ENCODE results near the gene LMTK3. TPM values are rescaled to one million over a fixed set of nuclear protein-coding genes. Genes with fewer than 3 reads are reported as not detected.

LMTK3 gene
- total and polyA plus RNA-seq, 9 of the 15 experiments (the other 6 are each of a cell fraction or from before 2014, with no cell fraction given) = 0.35 to 12.3 (median 2.0) TPM; not detected in 2

GRCh38 chr19:48452289-48453190 lies 59.1 kb downstream of the LMTK3 start:
- Histone ChIP-seq H2AFZ (ENCODE audit: low read depth, low read length) (no peak overlapping the region), H3K4me2 (ENCODE audit: insufficient read depth, low read length) (no peak overlapping the region), H3K9ac (ENCODE audit: insufficient read depth in 1 of 2, low read depth in 2 of 2, low read length in 2 of 2) (peak overlapping the region in 1 of 2 experiments; percentile 66; a peak in 1 of 4 replicates), H3K27ac (ENCODE audit: extremely low read depth, low read depth, low read length) (no peak overlapping the region), H3K27me3 (ENCODE audit: control insufficient read depth in 2 of 2, insufficient read depth in 2 of 2, low read length in 2 of 2) (no peaks in the 10 kb centered on the region), H3K4me1 (replicated peaks in 1 of 2; ENCODE audit: control insufficient read depth in 2 of 2, insufficient read depth in 2 of 2, low read length in 2 of 2) (peaks cover 0 to 39% of the 10 kb centered on the region in 2 experiments; a peak in 2 of 5 replicates), H3K9me3 (replicated peaks; ENCODE audit: control insufficient read depth, insufficient read depth, low read depth, low read length) (no peaks in the 10 kb centered on the region), H3K79me2 (ENCODE audit: control insufficient read depth, insufficient read depth, low read length) (peaks cover 26% of the 10 kb centered on the region), H3K36me3 (ENCODE audit: control insufficient read depth, insufficient read depth, low read length) (peaks cover 98% of the 10 kb centered on the region), H3K9me1 (ENCODE audit: control insufficient read depth, insufficient read depth, low read length) (no peaks in the 10 kb centered on the region), H3K4me3 (no peak overlapping the region), H4K20me1 (replicated peaks; ENCODE audit: control insufficient read depth, insufficient read depth, low read length) (peaks cover 9% of the 10 kb centered on the region)
- peak in 1 of 4 experiments; percentile 20 for DNase-seq (ENCODE audit: extremely low read depth in 1 of 4, low spot score in 3 of 4)
- 92% methylated on average over 24 of the region's 33 CpGs for WGBS (ENCODE audit: insufficient coverage, low coverage, missing lambda C conversion rate)
- CTCF ChIA-PET (ENCODE audit: low intra/inter-chr PET ratio) = no interaction called here
- no TSS peak for BruUV-seq (replicated peaks)
- FAIRE-seq = no peak
- no peak for ATAC-seq
- TF ChIP-seq POLR2AphosphoS5 (IDR thresholded peaks at IDR 0.05; ENCODE audit: control insufficient read depth, insufficient read depth, low read depth, low read length) (0 out of 2 replicates have a peak, but pooled peaks have one; percentile 13), POLR2G (IDR thresholded peaks at IDR 0.05; ENCODE audit: low read depth, low read length) (peak; percentile 52; the same call in 1 of the 2 replicates), CBFA2T2 (conservative IDR thresholded peaks at IDR 0.05) (no peak), RBFOX2 (IDR thresholded peaks at IDR 0.05; ENCODE audit: low read depth, low read length) (peak; percentile 61)
- TF ChIP-seq, protein P1, sequence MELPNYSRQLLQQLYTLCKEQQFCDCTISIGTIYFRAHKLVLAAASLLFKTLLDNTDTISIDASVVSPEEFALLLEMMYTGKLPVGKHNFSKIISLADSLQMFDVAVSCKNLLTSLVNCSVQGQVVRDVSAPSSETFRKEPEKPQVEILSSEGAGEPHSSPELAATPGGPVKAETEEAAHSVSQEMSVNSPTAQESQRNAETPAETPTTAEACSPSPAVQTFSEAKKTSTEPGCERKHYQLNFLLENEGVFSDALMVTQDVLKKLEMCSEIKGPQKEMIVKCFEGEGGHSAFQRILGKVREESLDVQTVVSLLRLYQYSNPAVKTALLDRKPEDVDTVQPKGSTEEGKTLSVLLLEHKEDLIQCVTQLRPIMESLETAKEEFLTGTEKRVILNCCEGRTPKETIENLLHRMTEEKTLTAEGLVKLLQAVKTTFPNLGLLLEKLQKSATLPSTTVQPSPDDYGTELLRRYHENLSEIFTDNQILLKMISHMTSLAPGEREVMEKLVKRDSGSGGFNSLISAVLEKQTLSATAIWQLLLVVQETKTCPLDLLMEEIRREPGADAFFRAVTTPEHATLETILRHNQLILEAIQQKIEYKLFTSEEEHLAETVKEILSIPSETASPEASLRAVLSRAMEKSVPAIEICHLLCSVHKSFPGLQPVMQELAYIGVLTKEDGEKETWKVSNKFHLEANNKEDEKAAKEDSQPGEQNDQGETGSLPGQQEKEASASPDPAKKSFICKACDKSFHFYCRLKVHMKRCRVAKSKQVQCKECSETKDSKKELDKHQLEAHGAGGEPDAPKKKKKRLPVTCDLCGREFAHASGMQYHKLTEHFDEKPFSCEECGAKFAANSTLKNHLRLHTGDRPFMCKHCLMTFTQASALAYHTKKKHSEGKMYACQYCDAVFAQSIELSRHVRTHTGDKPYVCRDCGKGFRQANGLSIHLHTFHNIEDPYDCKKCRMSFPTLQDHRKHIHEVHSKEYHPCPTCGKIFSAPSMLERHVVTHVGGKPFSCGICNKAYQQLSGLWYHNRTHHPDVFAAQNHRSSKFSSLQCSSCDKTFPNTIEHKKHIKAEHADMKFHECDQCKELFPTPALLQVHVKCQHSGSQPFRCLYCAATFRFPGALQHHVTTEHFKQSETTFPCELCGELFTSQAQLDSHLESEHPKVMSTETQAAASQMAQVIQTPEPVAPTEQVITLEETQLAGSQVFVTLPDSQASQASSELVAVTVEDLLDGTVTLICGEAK (IDR thresholded peaks at IDR 0.05) = no peak
- TF ChIP-seq, protein P1 (CRISPR knock-in tag; IDR thresholded peaks at IDR 0.05) = no peak
- TF ChIP-seq, protein P2, sequence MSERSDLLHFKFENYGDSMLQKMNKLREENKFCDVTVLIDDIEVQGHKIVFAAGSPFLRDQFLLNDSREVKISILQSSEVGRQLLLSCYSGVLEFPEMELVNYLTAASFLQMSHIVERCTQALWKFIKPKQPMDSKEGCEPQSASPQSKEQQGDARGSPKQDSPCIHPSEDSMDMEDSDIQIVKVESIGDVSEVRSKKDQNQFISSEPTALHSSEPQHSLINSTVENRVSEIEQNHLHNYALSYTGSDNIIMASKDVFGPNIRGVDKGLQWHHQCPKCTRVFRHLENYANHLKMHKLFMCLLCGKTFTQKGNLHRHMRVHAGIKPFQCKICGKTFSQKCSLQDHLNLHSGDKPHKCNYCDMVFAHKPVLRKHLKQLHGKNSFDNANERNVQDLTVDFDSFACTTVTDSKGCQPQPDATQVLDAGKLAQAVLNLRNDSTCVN (CRISPR knock-in tag; IDR thresholded peaks at IDR 0.05) = no peak
- POLR2A ChIA-PET = interaction anchor here (0.5 to 0.6 kb wide), 2 partner anchors 67 to 103 kb away, joined by 3 read pairs; no protein-coding TSS in a partner anchor
- intact Hi-C loops (cut with micrococcal nuclease) (no loop called here), in situ Hi-C loops (cut with MboI) (no loop called here)
